Subcutaneous abdominal adipose tissue (tissue), 5 donors: ENCODE data around the gene SLC27A1.
A peak's percentile ranks its signal among the peaks of the same experiment; 100 is the strongest.
"Not testable (repeated sequence)": the region's sequence is repeated elsewhere in the genome, so short reads cannot be mapped to it uniquely, and the experiment has no call there.

Experiments
- H3K27ac ChIP-seq: one replicate; pipeline ENCODE4 v1.7.0; 2013; ENCODE audit warnings: low read depth, mild to moderate bottlenecking, inconsistent platforms, low read length, moderate library complexity
- H3K27me3 ChIP-seq, 5 donors: one replicate each; pipeline ENCODE4 v1.7.0; 2013; ENCODE audit warnings: low read length in 5 of 5, inconsistent platforms in 1 of 5; ENCODE audit not compliant: control insufficient read depth in 5 of 5, insufficient read depth in 4 of 5
- H3K36me3 ChIP-seq, 5 donors: one replicate each; pipeline ENCODE4 v1.7.0; 2013; ENCODE audit warnings: low read length in 5 of 5; ENCODE audit not compliant: control insufficient read depth in 5 of 5, insufficient read depth in 5 of 5
- H3K4me1 ChIP-seq, 5 donors: one replicate each; pipeline ENCODE4 v1.7.0; 2013; ENCODE audit warnings: low read length in 5 of 5, mild to moderate bottlenecking in 3 of 5, moderate library complexity in 1 of 5; ENCODE audit not compliant: control insufficient read depth in 5 of 5, insufficient read depth in 5 of 5
- H3K4me3 ChIP-seq, 5 donors: one replicate each; pipeline ENCODE4 v1.7.0; 2013; ENCODE audit warnings: low read length in 5 of 5, low read depth in 1 of 5
- H3K9ac ChIP-seq, 5 donors: one replicate each; pipeline ENCODE4 v1.7.0; 2013; ENCODE audit warnings: low read length in 5 of 5, mild to moderate bottlenecking in 4 of 5, moderate library complexity in 3 of 5
- H3K9me3 ChIP-seq, 5 donors: one replicate each; pipeline ENCODE4 v1.7.0; 2013; ENCODE audit warnings: low read length in 5 of 5; ENCODE audit not compliant: control insufficient read depth in 5 of 5
- donor health status: healthy.
- donor health status: healthy.
- donor health status: healthy.
- donor health status: healthy.
- donor health status: healthy.

Gene SLC27A1

GRCh38 chr19:17497149-17497798 lies 26.9 kb downstream of the SLC27A1 start:
- H3K36me3 ChIP-seq: peaks cover 0 to 33% (median 25%) of the 10 kb centered on the region in 5 donors
- no peak overlapping the region for H3K4me3 ChIP-seq
- peaks cover 6 to 35% (median 24%) of the 10 kb centered on the region in 5 donors for H3K4me1 ChIP-seq
- H3K9me3 ChIP-seq: no peaks in the 10 kb centered on the region
- H3K27me3 ChIP-seq: no peaks in the 10 kb centered on the region
- no peak overlapping the region for H3K9ac ChIP-seq
- H3K27ac ChIP-seq: no peak overlapping the region

GRCh38 chr19:17499025-17499424 lies 28.7 kb downstream of the SLC27A1 start:
- not testable (repeated sequence) for H3K9ac ChIP-seq, H3K9me3 ChIP-seq, H3K4me3 ChIP-seq, H3K27me3 ChIP-seq
- Histone ChIP-seq H3K4me1 (peaks cover 6 to 39% (median 24%) of the 10 kb centered on the region in 5 donors), H3K27ac (peak overlapping the region; percentile 84), H3K36me3 (peaks cover 0 to 37% (median 29%) of the 10 kb centered on the region in 5 donors)

- Histone ChIP-seq H3K4me1 (peaks cover 6 to 45% (median 24%) of the 10 kb centered on the region in 5 donors), H3K4me3 (peak overlapping the region in 3 of 5 donors; percentile 14 to 36 (median 31)), H3K9ac (peak overlapping the region; percentile 22 to 79 (median 57)), H3K9me3 (no peaks in the 10 kb centered on the region), H3K27me3 (no peaks in the 10 kb centered on the region), H3K27ac (peak overlapping the region; percentile 84), H3K36me3 (peaks cover 0 to 43% (median 36%) of the 10 kb centered on the region in 5 donors)
Measured at GRCh38 chr19:17499648-17500446, 29.5 kb downstream of the SLC27A1 start.

GRCh38 chr19:17500447-17501198 lies 30.3 kb downstream of the SLC27A1 start:
- H3K4me3 ChIP-seq: no peak overlapping the region
- H3K27me3 ChIP-seq: no peaks in the 10 kb centered on the region
- H3K9me3 ChIP-seq: no peaks in the 10 kb centered on the region
- H3K4me1 ChIP-seq: peaks cover 6 to 49% (median 24%) of the 10 kb centered on the region in 5 donors
- H3K9ac ChIP-seq: peak overlapping the region in 3 of 5 donors; percentile 22 to 79 (median 57)
- H3K36me3 ChIP-seq: peaks cover 0 to 50% (median 41%) of the 10 kb centered on the region in 5 donors
- peak overlapping the region; percentile 84 for H3K27ac ChIP-seq

- H3K27ac ChIP-seq: no peak overlapping the region
- H3K36me3 ChIP-seq: peaks cover 0 to 41% (median 32%) of the 10 kb centered on the region in 5 donors
- H3K9me3 ChIP-seq: no peaks in the 10 kb centered on the region
- no peak overlapping the region for H3K4me3 ChIP-seq
- no peak overlapping the region for H3K9ac ChIP-seq
- no peaks in the 10 kb centered on the region for H3K27me3 ChIP-seq
- H3K4me1 ChIP-seq: peaks cover 6 to 42% (median 23%) of the 10 kb centered on the region in 5 donors
Measured at GRCh38 chr19:17503240-17503639, 32.9 kb downstream of the SLC27A1 start.

GRCh38 chr19:17504030-17504429 lies 33.7 kb downstream of the SLC27A1 start:
- Histone ChIP-seq H3K27ac (peak overlapping the region; percentile 54), H3K36me3 (peaks cover 0 to 39% (median 31%) of the 10 kb centered on the region in 5 donors), H3K27me3 (no peaks in the 10 kb centered on the region), H3K9ac (no peak overlapping the region), H3K9me3 (no peaks in the 10 kb centered on the region), H3K4me1 (peaks cover 6 to 46% (median 28%) of the 10 kb centered on the region in 5 donors), H3K4me3 (no peak overlapping the region)

- Histone ChIP-seq H3K9me3 (no peaks in the 10 kb centered on the region), H3K9ac (no peak overlapping the region), H3K4me3 (no peak overlapping the region), H3K27ac (peak overlapping the region; percentile 54), H3K4me1 (peaks cover 6 to 46% (median 28%) of the 10 kb centered on the region in 5 donors), H3K36me3 (peaks cover 0 to 39% (median 31%) of the 10 kb centered on the region in 5 donors), H3K27me3 (no peaks in the 10 kb centered on the region)
Measured at GRCh38 chr19:17504456-17504855, 34.1 kb downstream of the SLC27A1 start.

- Histone ChIP-seq H3K9ac (peak overlapping the region in 1 of 5 donors; percentile 41), H3K4me1 (peaks cover 0 to 46% (median 26%) of the 10 kb centered on the region in 5 donors), H3K36me3 (peaks cover 0 to 34% (median 28%) of the 10 kb centered on the region in 5 donors), H3K4me3 (no peak overlapping the region), H3K27me3 (no peaks in the 10 kb centered on the region), H3K27ac (peak overlapping the region; percentile 54), H3K9me3 (no peaks in the 10 kb centered on the region)
Measured at GRCh38 chr19:17505223-17505622, 34.9 kb downstream of the SLC27A1 start.

- Histone ChIP-seq H3K9ac (no peak overlapping the region), H3K36me3 (peaks cover 0 to 23% (median 17%) of the 10 kb centered on the region in 5 donors), H3K27me3 (no peaks in the 10 kb centered on the region), H3K4me1 (peaks cover 0 to 51% (median 32%) of the 10 kb centered on the region in 5 donors), H3K27ac (no peak overlapping the region), H3K4me3 (no peak overlapping the region), H3K9me3 (no peaks in the 10 kb centered on the region)
Measured at GRCh38 chr19:17506745-17507144, 36.4 kb downstream of the SLC27A1 start.
